Peyer's patch (tissue), 4 donors: ENCODE data around the gene MED20. TPM values are rescaled to one million over a fixed set of nuclear protein-coding genes. Genes with fewer than 3 reads are reported as not detected.
A peak's percentile ranks its signal among the peaks of the same experiment; 100 is the strongest.

Experiments
- DNase-seq, 3 donors: peaks; one replicate each; pipeline ENCODE4 v3.0.0-alpha.2; 2017 to 2019
- H3K27ac ChIP-seq, 4 donors: fragments of 200-600 bp; sonication (generic); one replicate each; pipeline ENCODE4 v1.5.1; 2016 to 2019
- H3K27me3 ChIP-seq, 2 donors: fragments of 200-600 bp; sonication (generic); one replicate each; pipeline ENCODE4 v1.5.1; 2019
- H3K36me3 ChIP-seq, 3 donors: fragments of 200-600 bp; sonication (generic); one replicate each; pipeline ENCODE4 v1.5.1; 2016 to 2019
- H3K4me1 ChIP-seq, 4 donors: fragments of 200-600 bp; sonication (generic); one replicate each; pipeline ENCODE4 v1.5.1; 2016 to 2019
- H3K4me3 ChIP-seq, 4 donors: fragments of 200-600 bp; sonication (generic); 1 replicate in 3 of 4; 2 replicates in 1 of 4; pipeline ENCODE4 v1.5.1; 2016 to 2019; ENCODE audit warnings: mild to moderate bottlenecking in 1 of 4
- H3K9me3 ChIP-seq, 4 donors: fragments of 200-600 bp; sonication (generic); one replicate each; pipeline ENCODE4 v1.5.1; 2016 to 2019; ENCODE audit warnings: mild to moderate bottlenecking in 1 of 4
- CTCF ChIP-seq, 6 experiments: fragments of 450-650 bp in 4 of 6; fragments of 200-600 bp in 2 of 6; sonication (generic) in 1 of 6; IDR thresholded peaks; one replicate each; pipeline ENCODE4 v1.5.1; 2017 to 2019; ENCODE audit warnings: antibody characterized with exemption in 6 of 6, mild to moderate bottlenecking in 3 of 6, moderate library complexity in 1 of 6
- POLR2A ChIP-seq, 2 donors: fragments of 450-650 bp; IDR thresholded peaks; one replicate each; pipeline ENCODE4 v1.5.1; 2017; ENCODE audit warnings: antibody characterized with exemption in 2 of 2, mild to moderate bottlenecking in 2 of 2, moderate library complexity in 2 of 2
- total RNA-seq, 4 donors: library from RNA; depleted of rRNA; stranded (reverse); fragments of >200 nt; gene quantifications; one replicate each; pipeline ENCODE4 v1.1.0, GENCODE V29; 2016

The MED20 gene
- total RNA-seq, 4 donors from 2014 or later, result 6.6 to 24.3 (median 18.0) TPM

- Histone ChIP-seq H3K4me1 (peaks cover 0 to 60% (median 35%) of the 10 kb centered on the region in 4 donors), H3K36me3 (peaks cover 0 to 18% (median 0%) of the 10 kb centered on the region in 3 donors), H3K27ac (peak overlapping the region; percentile 74 to 93 (median 82)), H3K4me3 (peak overlapping the region in 1 of 4 donors; percentile 95), H3K9me3 (no peaks in the 10 kb centered on the region), H3K27me3 (no peaks in the 10 kb centered on the region)
- TF ChIP-seq CTCF (IDR thresholded peaks at IDR 0.05) (no peak), POLR2A (IDR thresholded peaks at IDR 0.05) (no peak)
- DNase-seq, result no peak
These were observed 18.4 kb upstream of the MED20 start for GRCh38 chr6:41939176-41939847.

GRCh38 chr6:41938590-41939175 is 17.7 kb upstream of the MED20 start:
- Histone ChIP-seq H3K4me3 (peak overlapping the region in 1 of 4 donors; percentile 1), H3K27me3 (no peaks in the 10 kb centered on the region), H3K4me1 (peaks cover 0 to 60% (median 35%) of the 10 kb centered on the region in 4 donors), H3K9me3 (no peaks in the 10 kb centered on the region), H3K27ac (peak overlapping the region; percentile 74 to 93 (median 82)), H3K36me3 (peaks cover 0 to 25% (median 0%) of the 10 kb centered on the region in 3 donors)
- TF ChIP-seq CTCF (IDR thresholded peaks at IDR 0.05), result no peak
- no peak for TF ChIP-seq POLR2A (IDR thresholded peaks at IDR 0.05)
- no peak for DNase-seq

- Histone ChIP-seq H3K4me1 (peaks cover 0 to 60% (median 35%) of the 10 kb centered on the region in 4 donors), H3K27me3 (no peaks in the 10 kb centered on the region), H3K9me3 (no peaks in the 10 kb centered on the region), H3K36me3 (peaks cover 0 to 31% (median 0%) of the 10 kb centered on the region in 3 donors), H3K27ac (peak overlapping the region; percentile 4 to 87 (median 75)), H3K4me3 (no peak overlapping the region)
- peak in 1 of 3 donors; percentile 57 for DNase-seq
- TF ChIP-seq CTCF (IDR thresholded peaks at IDR 0.05), result no peak
- no peak for TF ChIP-seq POLR2A (IDR thresholded peaks at IDR 0.05)
These were observed 17.1 kb upstream of the MED20 start for GRCh38 chr6:41937861-41938574.

GRCh38 chr6:41937472-41937860 is 16.5 kb upstream of the MED20 start:
- no peak for DNase-seq
- H3K9me3 ChIP-seq, result no peaks in the 10 kb centered on the region
- peaks cover 0 to 37% (median 0%) of the 10 kb centered on the region in 3 donors for H3K36me3 ChIP-seq
- no peaks in the 10 kb centered on the region for H3K27me3 ChIP-seq
- TF ChIP-seq POLR2A (IDR thresholded peaks at IDR 0.05) (no peak), CTCF (IDR thresholded peaks at IDR 0.05) (no peak)
- H3K27ac ChIP-seq, result peak overlapping the region in 2 of 4 donors; percentile 4 to 14
- no peak overlapping the region for H3K4me3 ChIP-seq
- H3K4me1 ChIP-seq, result peaks cover 0 to 59% (median 34%) of the 10 kb centered on the region in 4 donors

GRCh38 chr6:41936073-41936837 is 15.3 kb upstream of the MED20 start:
- Histone ChIP-seq H3K27ac (peak overlapping the region in 3 of 4 donors; percentile 6 to 43 (median 31)), H3K9me3 (no peaks in the 10 kb centered on the region), H3K27me3 (no peaks in the 10 kb centered on the region), H3K36me3 (peaks cover 0 to 49% (median 0%) of the 10 kb centered on the region in 3 donors), H3K4me1 (peaks cover 0 to 54% (median 29%) of the 10 kb centered on the region in 4 donors), H3K4me3 (no peak overlapping the region)
- peak in 2 of 3 donors; percentile 51 to 83 for DNase-seq
- peak; percentile 52 to 84 (median 78) for TF ChIP-seq CTCF (IDR thresholded peaks at IDR 0.05)
- TF ChIP-seq POLR2A (IDR thresholded peaks at IDR 0.05), result no peak
